Colon (tissue), 2 donors: Measurements from ENCODE around the gene DCAF11.

Experiments used
- FAIRE-seq: peaks from 2 replicates; lab custom pipeline; 2012; peaks lifted over from hg19 to GRCh38; lab: Jason Lieb, UNC
- donor health status: control.
- donor health status: control.

DCAF11 gene

DNA sequence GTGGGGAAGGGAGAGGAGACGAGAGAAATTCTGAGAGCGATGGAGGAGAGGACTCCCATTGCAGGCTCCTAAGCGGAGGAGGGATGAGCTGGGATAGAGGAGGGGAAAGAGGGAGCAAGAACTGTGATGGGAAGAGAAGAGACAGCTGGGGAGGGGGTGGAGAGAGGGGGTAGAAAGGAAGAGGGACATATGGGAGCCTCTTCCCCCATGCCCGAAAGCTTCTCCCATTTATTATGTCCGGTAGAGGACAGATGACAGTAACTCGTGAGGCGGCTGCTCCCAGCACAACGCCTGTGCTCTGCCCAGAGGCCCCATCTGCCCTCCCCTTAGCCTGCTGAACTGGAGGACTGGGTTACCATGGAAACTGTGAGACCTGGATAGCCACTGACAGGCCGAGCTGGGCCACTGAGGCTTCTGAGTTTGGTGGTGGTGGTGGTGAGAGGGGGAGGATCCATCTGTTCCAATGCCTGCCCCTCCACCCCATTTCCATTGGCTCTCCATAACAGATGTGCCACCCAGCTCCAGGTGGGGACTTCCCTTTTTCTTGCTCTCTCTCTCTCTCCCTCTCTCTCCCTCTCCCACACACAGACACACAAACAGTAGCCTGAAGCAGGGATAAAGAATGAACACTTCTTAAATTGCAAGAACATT, 35.0 kb upstream of the DCAF11 start:
- no peak for FAIRE-seq

GRCh38 chr14:24080142-24080530, 34.4 kb upstream of the DCAF11 start:
- no peak for FAIRE-seq

GRCh38 chr14:24080888-24081738, 33.5 kb upstream of the DCAF11 start:
- FAIRE-seq, result no peak

DNA sequence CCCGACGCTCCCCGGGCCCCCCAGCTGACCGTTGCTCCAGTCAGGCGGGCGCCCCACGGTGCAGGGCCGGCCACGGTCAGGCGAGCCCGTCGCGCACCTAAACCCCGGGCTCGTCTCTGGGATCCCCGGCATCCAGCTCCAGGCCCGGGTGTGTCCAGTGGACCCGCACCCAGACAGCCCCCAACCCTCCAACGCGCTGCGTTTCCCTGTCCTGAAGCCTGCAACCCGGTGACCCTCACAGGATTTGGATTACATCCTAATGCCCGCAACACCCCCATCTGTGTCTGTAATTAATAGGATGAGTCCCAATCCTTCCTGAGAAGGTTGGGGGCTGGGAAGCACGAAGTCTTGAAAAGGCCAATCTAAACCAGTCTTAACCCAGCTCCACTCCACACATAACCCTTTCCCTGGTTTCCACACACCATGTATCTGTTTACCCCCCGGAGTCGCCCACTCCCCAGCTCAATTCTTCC, 32.8 kb upstream of the DCAF11 start:
- FAIRE-seq, result no peak

- FAIRE-seq, result no peak
Measured at GRCh38 chr14:24082411-24083080, 32.0 kb upstream of the DCAF11 start.

DNA sequence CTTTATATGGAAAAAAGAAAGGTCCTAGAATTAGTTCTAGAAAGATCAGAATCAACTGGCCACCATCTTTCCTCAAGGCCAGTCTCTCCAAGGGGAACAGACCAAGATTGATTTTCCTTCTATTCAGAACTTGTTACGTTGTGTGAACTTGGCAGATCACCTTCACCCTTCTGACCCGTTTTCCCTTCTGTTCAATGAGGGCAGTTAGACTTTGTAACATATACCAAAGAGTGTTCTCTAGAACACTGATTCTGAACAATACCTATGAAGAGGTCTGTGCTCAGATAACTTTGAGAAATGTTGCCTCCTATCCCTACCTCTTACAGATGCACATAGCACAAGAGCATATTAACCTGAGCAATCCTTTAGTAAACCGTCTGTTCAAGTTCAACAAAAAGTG, 31.1 kb upstream of the DCAF11 start:
- FAIRE-seq, result no peak

DNA sequence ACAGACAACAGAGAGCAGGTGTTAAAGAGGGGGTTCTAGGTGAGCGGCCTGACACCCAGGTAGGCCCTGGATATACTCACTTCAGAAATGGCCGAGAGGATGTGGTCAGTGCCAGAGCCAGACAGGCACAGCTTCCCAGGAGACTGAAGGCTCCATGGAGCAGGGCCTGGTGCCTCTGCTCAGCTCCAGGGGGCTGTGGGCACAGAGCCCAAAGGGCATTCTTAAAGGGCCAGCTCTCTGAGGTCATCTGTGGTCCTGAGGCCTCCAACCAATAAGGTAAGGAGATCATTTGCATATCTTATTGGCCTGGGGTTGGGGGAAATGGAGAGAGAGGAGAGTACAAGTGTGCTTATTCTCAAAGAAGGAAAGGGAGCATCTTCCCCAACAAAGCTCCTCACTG, 30.1 kb upstream of the DCAF11 start:
- no peak for FAIRE-seq

DNA sequence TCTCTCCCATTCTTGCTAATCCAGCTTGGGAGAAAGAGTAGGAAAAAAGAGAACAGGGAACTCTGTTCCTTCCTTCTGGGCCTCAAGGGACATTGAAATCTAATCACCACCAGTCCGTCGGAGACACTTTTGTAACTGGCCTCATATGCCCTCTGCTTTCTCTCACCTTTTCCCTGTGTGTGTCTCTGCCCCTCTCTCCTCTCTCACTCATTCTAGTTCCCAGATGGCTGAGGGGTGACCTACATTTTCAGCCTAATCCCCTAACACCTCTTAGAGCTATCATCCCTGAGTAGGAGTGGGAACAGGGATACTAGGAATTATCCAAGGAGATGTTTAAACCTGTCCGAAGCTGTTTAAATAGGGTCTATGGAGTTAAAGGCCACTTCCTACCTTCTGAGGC, 29.4 kb upstream of the DCAF11 start:
- no peak for FAIRE-seq

- no peak for FAIRE-seq
Measured at GRCh38 chr14:24086193-24086955, 28.2 kb upstream of the DCAF11 start.

DNA sequence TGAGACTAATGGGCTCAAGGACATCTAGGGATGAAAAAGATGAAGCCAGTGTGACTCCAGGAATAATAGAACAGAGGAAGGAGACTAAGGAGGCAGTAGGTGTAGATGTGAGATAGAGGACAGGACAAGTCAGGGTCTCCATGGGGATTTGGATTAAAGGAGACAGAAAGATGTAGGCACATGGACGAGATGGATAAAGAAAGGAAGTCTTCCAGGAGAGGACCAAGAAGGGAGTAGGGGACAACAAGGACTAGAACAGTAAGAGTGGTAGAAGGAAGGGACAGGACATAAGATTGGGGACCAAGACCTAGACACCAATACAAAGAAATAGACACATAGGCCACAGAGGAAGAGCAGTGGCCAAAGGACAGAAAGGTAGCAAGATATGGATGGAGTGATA, 27.6 kb upstream of the DCAF11 start:
- no peak for FAIRE-seq

GRCh38 chr14:24088095-24088494, 26.5 kb upstream of the DCAF11 start:
- FAIRE-seq, result no peak

DNA sequence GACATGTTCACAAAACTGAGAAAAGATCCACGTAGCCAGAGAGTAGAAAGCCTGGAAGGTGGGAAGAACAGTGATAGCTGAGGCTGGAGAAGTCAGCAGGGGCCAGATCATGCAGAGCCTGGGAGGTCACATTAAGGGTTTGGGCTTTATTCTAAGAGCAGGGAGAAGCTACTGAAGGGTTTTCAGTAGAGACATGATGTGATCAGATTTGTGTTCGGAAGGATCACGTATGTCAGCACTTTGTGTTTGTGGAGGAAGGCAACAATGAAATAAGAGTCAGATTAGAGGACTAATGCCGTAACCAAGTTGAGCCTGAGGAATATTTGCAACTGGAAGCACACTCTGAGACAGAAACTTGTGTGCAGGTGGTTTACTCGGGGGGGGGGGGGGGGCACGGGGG, 24.7 kb upstream of the DCAF11 start:
- FAIRE-seq, result no peak

DNA sequence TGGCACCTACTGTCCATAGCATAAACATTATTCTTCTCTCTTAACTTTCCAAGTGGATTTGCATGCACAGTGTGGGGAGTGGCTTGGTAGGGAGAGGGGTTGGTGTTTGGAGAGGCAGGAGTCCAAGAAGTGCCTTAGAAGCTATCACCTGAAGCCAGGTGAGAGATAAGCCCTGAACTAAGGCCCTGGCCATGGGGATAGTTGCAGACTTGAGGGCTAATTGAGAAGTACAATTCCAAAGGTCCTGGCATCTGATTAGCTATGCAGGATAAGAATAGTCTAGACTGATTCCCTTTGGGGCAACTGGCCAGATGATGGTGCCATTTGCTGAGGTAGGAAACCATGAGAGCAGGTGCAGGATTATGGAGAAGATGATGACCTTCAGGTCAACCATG, 22.5 kb upstream of the DCAF11 start:
- FAIRE-seq, result no peak

GRCh38 chr14:24092505-24093206, 21.9 kb upstream of the DCAF11 start:
- no peak for FAIRE-seq

- no peak for FAIRE-seq
Measured at GRCh38 chr14:24093207-24093900, 21.2 kb upstream of the DCAF11 start.

GRCh38 chr14:24093901-24094840, 20.4 kb upstream of the DCAF11 start, which contains the start of gene PCK2:
PCK2 (plus strand) TSS chr14:24094311; CDS start chr14:24094406, 95 bp downstream.
- no peak for FAIRE-seq

- no peak for FAIRE-seq
Measured at GRCh38 chr14:24094841-24095270, 19.7 kb upstream of the DCAF11 start.

DNA sequence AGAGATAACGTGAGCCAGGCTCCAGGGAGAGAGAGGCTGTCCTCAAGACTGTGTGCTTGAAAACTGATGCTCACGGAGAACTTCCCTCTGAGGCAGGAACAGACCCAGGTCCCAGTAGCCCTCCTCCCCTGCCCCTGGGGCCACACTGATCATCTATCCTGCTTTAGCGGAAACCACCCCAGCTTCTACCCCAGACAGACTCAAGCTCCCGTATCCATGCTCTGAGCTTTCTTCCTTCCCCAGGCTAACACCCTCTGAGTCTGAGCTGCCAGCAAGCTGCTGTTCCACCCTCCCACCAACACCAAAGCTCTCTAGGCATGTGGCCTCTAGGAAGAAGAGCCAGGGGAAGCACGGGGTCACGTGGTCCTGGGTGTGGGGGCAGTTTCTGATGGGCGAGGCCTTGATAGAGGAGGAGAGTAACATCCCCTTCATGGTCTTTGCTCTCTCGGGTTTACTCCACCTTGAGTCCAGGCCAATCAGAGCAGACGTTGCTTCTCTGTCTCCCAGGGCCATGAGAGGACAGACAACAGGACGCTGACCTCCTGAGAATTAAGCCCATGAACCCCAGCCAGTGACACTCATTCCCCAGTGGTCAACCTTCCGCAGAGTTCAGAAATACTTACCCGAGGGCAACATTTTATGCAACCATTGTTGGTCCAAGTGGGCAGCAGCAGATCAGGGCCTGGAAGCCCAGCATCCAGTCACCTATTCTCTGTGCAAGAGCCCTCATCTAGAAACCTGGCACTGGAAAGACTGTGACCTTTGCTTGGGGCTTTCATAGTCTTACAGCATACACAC, 19.1 kb upstream of the DCAF11 start:
- no peak for FAIRE-seq
